ENCODE data around the gene HS6ST2.
"Not testable (repeated sequence)": the region's sequence is repeated elsewhere in the genome, so short reads cannot be mapped to it uniquely, and the experiment has no call there.

The HS6ST2 gene

DNA sequence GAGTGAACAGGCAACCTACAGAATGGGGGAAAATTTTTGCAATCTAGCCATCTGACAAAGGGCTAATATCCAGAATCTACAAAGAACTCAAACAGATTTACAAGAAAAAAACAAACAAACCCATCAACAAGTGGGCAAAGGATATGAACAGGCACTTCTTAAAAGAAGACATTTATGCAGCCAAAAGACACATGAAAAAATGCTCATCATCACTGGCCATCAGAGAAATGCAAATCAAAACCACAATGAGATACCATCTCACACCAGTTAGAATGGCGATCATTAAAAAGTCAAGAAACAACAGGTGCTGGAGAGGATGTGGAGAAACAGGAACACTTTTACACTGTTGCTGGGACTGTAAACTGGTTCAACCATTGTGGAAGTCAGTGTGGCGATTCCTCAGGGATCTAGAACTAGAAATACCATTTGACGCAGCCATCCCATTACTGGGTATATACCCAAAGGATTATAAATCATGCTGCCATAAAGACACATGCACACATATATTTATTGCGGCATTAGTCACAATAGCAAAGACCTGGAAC lies 13.3 kb downstream of the HS6ST2 start:
- in situ Hi-C loops (cut with MboI; ENCODE audit: low sequenced_read_pairs) = not testable (repeated sequence)

DNA sequence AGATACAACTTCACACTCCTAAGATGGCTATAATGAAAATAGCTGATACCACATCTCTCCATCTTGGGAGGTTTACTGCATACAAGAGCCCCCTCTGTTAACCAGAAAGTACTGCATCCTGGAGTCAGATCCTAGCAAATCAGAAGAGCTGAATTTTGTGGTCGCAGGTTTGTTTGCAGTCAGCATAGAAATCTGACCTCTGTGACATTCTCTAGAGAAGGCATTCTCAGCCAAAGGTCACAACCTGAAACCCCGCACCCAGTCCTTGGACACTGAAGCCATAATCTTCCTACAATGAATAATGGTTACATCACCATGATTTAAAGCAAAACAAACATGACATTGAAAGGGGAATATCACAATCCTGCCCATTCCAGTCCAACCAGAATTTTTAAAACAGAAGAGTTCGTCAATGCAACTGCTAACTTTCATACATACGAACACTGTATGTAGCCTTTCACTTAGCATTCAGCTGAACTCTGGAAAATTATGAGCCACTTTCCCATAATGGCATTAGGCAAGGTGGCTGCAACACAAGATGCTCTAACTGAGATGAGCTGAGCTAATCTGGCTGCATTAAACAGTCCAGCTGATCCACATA lies 17.6 kb downstream of the HS6ST2 start:
- in situ Hi-C loops (cut with MboI; ENCODE audit: low sequenced_read_pairs) = no loop called here

DNA sequence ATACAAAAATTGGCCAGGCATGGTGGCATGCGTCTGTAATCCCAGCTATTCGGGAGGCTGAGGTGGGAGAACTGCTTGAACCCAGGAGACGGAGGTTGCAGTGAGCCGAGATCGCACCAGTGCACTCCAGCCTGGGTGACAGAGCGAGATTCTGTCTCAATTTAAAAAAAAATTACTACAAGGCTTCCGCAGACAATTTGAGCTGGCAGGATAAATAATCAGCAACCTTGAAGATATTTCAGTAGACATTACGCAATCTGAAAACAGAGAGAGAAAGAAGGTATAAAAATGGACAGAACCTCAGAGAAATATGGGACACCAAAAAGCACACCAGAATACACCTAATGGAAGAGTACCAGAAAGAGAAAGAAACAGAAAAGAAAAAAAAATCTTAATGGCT lies 25.3 kb downstream of the HS6ST2 start:
- in situ Hi-C loops (cut with MboI; ENCODE audit: low sequenced_read_pairs) = no loop called here

DNA sequence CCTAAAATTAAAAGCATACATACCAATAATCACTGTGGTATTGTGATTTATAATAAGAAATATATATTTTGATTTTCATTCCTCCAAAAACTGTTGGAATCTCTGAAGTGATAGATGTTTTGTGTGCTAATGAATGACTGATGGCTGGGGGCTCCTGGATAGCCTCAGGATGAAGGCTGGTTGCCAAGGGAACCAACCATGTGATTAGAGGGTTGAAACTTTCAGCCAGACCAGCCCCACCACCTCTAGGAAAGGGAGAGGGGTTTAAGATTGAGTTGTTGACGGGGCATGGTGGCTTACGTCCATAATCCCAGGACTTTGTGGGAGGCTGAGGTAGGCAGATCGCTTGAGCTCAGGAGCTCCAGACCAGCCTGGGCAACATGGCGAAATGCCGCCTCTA lies 34.0 kb downstream of the HS6ST2 start:
- in situ Hi-C loops (cut with MboI; ENCODE audit: low sequenced_read_pairs) = no loop called here

DNA sequence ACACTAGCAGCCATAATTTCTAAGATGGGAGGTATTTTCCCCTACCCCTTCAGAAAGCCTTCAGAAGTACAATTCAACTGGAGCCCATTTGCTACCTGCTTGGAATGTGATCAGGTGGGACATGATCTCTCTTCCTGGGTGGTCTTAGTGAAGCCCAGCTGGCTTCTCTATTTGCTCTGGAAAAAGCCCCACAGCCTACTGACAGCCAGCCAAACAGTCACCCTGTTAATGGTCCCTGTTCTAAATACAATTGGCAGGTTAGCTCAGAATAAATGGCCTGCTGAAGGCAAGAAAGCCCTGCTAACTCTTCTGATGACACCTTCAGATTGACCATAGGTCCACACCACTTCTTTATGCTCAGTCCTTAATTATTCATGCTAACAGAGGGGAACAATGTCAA lies 39.9 kb downstream of the HS6ST2 start:
- in situ Hi-C loops (cut with MboI; ENCODE audit: low sequenced_read_pairs) = no loop called here

DNA sequence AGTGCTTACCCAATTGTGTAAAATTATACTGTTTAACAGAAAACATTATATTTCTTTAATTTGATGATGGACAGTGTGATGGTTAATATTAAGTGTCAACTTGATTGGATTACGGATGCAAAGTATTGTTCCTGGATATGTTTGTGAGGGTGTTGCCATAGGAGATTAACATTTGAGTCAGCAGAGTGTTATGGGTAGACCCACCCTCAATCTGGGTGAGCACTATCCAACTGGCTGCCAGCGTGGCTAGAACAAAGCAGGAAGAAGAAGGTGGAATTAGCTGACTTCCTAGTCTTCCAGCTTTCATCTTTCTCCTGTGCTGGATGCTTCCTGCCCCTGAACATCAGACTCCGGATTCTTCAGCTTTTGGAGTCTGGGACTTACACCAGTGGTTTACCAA lies 42.1 kb downstream of the HS6ST2 start:
- in situ Hi-C loops (cut with MboI; ENCODE audit: low sequenced_read_pairs) = no loop called here

DNA sequence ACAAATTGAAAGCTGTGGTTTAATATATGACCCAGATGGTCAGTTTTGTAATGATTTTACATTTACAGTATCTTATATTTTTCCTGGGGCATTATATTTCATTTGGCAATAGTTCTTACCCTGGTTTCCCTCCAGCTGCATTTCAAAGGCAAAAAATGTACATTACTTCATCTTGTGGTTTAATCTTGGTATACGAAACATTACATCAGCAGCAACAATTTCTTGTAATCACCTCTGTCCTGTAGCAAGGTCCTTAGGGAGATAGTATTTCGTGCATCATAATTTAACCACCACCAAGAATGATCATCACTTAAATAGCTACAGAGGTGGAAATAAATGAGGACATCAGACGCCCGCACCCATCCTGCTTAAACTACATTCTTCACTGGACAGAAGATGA lies 48.8 kb downstream of the HS6ST2 start:
- in situ Hi-C loops (cut with MboI; ENCODE audit: low sequenced_read_pairs) = no loop called here

DNA sequence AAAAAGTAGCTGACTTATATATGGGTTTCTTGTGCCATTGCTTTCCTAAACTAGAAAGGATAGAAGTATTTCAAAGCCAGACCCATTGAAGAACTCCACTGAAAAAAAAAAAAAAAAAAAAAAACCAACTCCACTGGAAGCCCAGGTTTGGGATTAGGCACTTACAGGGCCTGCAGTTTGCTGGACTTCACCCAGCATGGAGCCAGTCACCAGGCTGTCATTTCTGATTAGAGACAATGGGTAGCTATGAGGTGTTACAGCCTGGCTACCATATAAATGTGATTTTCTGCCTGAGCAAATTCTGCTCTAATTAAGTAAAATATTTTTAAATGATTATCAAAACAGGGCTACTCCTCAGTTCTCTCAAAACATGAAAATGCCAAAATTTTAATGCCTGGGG lies 49.5 kb downstream of the HS6ST2 start:
- in situ Hi-C loops (cut with MboI; ENCODE audit: low sequenced_read_pairs) = no loop called here

DNA sequence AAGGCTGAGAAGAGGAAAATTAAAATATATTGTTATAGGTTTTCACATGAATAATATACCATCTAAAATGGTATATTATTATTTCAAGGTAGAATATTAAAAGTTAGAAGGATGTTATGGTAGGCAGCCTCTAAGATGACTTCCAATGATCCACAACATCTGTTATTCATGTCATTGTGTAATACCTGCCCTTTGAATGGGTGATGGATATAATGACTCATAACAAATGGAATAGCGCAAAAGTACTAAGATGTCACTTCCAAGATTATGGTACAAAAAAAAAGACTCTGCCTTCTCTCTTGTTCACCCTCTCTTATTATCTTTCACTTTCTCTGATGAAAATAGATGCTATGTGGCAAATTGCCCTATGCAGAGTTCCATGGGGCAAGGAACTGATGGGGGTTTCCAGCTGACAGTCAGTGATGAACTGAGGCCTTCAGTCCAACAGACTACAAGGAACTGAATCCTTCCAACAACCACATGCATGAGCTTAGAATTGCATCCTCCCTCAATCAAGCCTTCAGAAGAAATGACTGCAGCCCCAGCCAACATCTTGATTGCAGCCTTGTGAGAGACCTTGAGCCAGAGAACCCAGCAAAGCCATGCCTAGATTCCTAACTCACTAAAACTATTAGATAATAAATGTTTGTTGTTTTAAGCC lies 57.7 kb downstream of the HS6ST2 start:
- in situ Hi-C loops (cut with MboI; ENCODE audit: low sequenced_read_pairs) = no loop called here

DNA sequence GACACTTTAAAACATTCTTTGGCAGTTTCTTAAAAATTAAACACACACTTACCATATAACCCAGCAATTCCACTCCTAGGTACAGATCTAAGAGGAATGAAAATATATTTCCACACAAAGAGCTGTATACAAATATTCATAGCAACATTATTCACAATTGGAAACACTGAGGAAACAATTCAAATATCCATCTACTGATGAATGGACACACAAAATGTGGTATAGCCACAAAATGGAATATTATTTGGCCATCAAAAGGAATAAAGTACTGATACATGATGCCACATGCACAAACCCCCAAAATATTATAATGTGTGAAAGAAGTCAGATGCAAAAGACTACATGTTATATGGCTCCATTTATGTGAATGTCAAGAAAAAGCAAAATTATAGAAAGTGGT lies 70.9 kb downstream of the HS6ST2 start:
- in situ Hi-C loops (cut with MboI; ENCODE audit: low sequenced_read_pairs) = no loop called here

DNA sequence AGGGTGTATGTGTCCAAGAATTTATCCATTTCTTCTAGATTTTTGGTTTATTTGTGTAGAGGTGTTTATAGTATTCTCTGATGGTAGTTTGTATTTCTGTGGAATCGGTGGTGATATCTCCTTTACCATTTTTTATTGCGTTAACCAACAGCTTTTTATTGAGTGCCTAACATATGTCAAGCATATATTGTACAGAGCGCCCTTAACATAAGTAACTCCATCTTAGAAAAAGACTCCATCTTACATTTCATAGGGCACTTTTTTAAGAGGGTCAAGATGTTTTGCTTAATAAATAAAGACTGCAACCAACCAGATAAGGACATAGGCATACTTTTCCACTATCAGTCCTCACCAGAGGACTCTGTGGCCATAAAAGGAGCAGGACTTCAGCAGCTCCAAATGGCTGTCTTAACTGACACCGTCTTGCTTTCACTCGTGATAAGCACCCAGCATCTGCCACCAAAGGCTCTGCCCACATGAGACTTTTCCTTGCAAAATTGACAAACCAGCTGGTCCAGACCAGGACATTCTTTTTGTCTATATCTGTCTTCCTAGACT lies 75.0 kb downstream of the HS6ST2 start:
- in situ Hi-C loops (cut with MboI; ENCODE audit: low sequenced_read_pairs) = no loop called here

DNA sequence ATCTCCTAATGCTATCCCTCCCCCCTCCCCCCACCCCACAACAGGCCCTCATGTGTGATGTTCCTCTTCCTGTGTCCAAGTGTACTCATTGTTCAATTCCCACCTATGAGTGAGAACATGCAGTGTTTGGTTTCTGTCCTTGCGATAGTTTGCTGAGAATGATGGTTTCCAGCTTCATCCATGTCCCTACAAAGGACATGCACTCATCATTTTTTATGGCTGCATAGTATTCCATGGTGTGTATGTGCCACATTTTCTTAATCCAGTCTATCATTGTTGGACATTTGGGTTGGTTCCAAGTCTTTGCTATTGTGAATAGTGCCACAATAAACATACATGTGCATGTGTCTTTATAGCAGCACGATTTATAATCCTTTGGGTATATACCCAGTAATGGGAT lies 77.7 kb downstream of the HS6ST2 start:
- in situ Hi-C loops (cut with MboI; ENCODE audit: low sequenced_read_pairs) = not testable (repeated sequence)

DNA sequence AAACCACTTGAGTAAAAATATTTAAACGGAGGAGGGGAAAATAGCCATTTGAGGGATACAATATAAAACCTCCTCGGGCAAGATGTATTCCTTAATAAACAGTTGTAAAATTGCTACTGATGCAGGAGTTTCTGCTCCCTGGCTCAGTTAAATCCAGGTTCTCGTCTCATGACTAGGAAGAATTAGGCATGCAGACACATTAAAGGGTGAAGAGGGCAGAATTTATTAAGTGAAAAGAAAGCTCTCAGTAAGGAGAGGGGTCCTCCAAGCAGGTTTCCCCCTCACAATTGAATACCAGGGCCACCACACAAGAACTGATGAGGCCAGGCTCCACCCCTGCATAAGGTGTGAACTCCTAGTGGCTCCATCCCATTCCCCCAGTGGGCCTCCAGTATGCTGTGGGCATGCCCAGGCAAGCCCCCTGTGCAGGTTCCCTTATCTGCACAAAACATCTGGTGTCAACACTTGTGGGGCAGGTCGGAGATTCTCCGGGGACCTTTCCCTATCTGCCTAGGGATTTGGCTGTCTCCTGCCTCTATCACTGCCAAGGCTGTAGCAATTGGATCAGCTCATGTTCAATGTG lies 80.4 kb downstream of the HS6ST2 start:
- in situ Hi-C loops (cut with MboI; ENCODE audit: low sequenced_read_pairs) = no loop called here

DNA sequence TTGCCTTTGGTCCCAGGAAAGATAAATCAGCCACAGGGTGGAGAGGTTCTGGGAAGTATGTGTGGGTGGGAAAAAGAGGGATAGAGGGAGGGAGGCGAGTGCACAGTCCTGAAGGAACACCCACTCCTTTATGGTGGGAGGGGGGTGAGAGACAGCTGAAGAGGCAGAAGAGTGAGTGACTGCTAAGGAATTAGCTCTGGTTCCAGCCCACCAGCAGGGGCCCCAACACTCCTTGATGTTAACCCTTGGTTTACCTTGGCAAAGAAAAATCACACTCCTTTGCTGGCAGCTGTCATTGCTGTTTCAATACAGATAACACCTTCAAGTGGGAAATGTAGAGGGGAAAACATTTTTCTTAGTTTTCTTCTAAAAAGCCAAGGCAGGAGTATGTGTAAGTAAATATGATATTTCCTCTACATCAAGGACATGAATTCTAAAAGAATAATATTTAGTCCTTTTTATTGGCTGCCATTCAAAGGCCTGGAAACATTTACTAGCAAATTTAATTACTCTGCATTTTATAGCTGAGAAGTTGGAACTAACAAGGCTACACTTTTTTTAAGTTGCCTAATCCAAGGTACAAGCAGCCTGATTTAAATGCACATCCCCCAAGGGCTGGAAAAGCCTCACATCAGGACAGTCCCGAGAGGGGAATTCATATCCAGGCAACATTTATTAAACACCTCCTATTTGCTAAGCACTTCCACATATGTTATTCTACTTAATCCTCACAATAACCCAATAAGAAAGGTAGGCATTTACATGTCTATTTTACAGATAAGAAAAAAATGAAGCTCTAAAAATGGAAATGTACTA lies 81.7 kb downstream of the HS6ST2 start:
- in situ Hi-C loops (cut with MboI; ENCODE audit: low sequenced_read_pairs) = no loop called here

DNA sequence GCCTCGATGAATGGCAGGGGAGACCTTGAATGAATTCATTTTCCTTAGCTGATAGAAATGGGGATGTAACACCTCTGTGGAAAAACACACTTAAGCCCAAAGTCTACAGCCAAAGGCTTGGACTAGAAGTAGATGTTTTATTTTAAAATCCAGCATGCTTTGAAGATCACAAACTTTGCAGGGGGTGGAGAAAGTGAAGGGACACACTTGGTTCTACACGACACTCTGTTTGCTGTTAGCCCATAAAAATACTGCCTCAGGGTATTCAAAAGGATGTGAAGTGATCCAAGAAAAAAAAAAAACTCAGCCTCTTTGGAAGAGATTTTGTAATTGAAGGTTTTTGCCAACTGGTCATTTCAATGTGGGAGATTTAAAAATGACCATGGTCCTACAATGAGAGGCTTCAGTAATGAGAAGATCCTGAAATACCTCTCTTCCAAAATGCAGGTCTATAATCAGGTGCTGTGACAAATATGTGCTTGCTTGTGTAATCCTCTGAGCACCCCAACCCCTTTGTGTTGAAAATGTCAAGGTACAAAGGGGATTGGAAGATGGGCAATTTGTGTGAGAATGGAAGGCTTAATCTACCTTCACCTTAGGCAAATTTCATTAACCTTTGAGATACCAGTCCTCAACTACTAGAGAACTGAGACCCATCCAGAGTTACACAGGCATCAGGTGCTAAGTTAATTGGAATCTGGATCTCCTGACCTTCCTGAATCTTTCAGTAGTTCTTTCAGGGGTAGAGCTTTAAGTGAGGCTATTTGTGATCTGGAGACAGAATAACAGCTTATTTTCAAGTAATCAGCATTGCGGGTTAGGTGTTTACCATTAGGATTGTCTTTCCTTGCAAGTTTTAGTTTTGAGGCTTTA lies 82.5 kb downstream of the HS6ST2 start:
- in situ Hi-C loops (cut with MboI; ENCODE audit: low sequenced_read_pairs) = no loop called here

DNA sequence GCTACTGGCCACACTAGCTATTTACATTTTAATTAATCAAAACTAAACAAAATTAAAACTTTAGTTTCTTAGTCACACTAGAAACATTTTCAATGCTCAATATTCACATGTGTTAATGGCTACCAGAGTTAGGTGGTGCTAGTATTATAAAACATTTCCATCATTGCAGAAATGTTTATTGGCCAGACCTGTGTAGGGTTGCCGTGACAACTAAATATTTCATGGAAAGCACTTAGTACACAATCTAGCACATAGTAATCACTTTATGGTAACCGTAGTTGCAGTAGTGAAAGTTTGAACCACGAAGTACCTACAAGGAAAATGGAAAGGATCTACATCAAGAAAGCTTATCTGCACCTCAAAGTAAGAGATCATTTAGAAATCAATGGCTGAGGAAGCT lies 95.9 kb downstream of the HS6ST2 start:
- in situ Hi-C loops (cut with MboI; ENCODE audit: low sequenced_read_pairs) = no loop called here

DNA sequence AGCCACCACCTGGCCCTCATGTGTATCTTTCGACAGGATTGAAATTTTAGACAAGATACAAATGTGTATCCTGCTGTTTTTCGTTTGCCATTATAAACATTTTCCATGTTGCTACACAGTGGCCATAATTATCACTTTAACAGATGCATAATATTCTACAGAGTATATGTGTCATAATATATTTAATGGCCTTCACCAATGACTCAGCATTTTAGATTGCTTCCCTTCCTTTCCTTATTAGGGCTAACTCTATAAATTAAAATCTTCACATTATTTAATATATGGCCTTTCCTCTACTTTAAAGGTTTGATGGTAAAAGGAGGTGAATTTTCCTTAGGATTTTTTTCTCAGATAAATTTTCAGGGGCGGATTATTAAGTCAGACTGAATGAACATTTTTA lies 97.4 kb downstream of the HS6ST2 start:
- in situ Hi-C loops (cut with MboI; ENCODE audit: low sequenced_read_pairs) = no loop called here

DNA sequence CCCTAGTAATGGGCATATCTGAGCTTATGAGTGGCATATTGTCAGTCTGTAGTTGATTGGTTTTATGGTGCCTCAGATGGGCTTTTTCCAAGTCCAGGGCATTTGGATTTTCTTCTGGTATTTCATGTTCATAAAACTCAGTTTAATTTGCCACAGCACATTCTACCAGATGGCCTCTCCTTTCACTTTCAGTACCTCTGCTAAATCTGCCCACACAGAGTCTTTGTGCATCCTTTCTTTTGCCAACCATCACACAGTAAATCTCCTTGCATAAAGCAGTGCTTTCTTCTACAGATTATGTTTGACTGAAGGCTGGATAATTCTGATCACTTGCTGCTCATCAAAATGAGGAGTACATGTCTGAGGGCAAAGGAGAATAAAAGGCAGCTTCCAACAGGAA lies 98.2 kb downstream of the HS6ST2 start:
- in situ Hi-C loops (cut with MboI; ENCODE audit: low sequenced_read_pairs) = no loop called here

DNA sequence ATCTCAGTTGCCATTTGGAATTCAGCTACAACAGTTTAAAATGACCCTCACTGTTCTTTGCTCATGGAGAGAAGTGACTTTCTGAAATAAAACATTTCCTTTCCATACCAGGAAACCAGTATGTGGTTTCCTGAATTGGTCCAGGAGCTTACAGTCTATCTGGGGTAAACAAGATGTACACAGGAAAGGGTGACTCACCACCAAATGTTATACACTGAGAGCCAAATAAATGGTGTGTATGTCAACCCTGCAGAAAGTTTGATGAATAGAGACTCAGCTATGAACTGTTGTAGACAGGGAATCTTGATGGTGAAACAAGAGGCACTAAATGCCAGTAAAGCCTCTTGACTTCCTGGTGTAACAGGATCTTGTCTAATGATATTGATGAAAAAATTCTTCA lies 100.4 kb downstream of the HS6ST2 start:
- in situ Hi-C loops (cut with MboI; ENCODE audit: low sequenced_read_pairs) = no loop called here

DNA sequence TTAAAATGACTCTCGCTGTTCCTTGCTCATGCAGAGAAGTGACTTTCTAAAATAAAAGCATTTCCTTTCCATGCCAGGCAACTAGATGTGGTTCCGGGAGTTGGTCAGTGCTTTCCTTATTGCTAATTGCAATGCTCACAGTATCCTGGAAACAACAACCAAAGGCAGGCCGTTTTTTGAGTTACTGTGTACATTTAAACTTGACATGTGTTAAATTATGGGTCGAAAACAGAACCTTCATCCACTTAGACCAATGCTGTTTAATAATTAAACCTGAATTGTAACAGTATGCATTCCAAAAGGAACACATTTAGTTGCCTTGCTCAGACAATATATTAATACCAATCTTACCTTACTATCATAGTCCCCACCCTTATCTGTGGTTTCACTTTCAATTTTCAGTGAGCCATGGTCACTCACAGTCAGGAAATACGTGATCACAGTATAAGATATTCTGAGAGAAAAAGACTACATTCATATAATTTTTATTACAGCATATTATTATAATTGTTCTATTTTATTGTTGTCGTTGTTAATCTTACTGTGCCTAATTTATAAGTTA lies 102.6 kb downstream of the HS6ST2 start:
- in situ Hi-C loops (cut with MboI; ENCODE audit: low sequenced_read_pairs) = no loop called here

All from HL-60/S4 (cell line).